HG02623 (cell line): Measurements from ENCODE around the gene C16orf74.

Source experiments
- ATAC-seq: cut with Tn5 transposase; IDR thresholded peaks from one replicate; pipeline ENCODE4 v1.9.1; 2021; ENCODE audit warnings: moderate library complexity; ENCODE audit not compliant: unreplicated experiment

C16orf74 gene

GRCh38 chr16:85720302-85720637 is 30.6 kb downstream of the C16orf74 start:
- ATAC-seq = no peak

- ATAC-seq = no peak
These were observed 31.1 kb downstream of the C16orf74 start for GRCh38 chr16:85719605-85720301.

- ATAC-seq = no peak
These were observed 32.2 kb downstream of the C16orf74 start for GRCh38 chr16:85718682-85719081.

GRCh38 chr16:85718153-85718477 is 32.8 kb downstream of the C16orf74 start:
- ATAC-seq = no peak

- no peak for ATAC-seq
These were observed 33.3 kb downstream of the C16orf74 start for GRCh38 chr16:85717393-85718152.

- ATAC-seq = no peak
These were observed 34.2 kb downstream of the C16orf74 start for GRCh38 chr16:85716680-85717038.

GRCh38 chr16:85716022-85716679 is 34.7 kb downstream of the C16orf74 start:
- ATAC-seq = no peak

GRCh38 chr16:85715169-85716021 is 35.5 kb downstream of the C16orf74 start:
- ATAC-seq = no peak

- ATAC-seq = no peak
These were observed 38.1 kb downstream of the C16orf74 start for GRCh38 chr16:85712801-85713200.

- ATAC-seq = no peak
These were observed 38.8 kb downstream of the C16orf74 start for GRCh38 chr16:85711982-85712587.

- ATAC-seq = no peak
These were observed 40.2 kb downstream of the C16orf74 start for GRCh38 chr16:85710732-85711131.

- ATAC-seq = no peak
These were observed 40.9 kb downstream of the C16orf74 start for GRCh38 chr16:85709766-85710585.

- no peak for ATAC-seq
These were observed 42.6 kb downstream of the C16orf74 start for GRCh38 chr16:85708338-85708737.

- ATAC-seq = no peak
These were observed 43.3 kb downstream of the C16orf74 start for GRCh38 chr16:85707528-85708095.

- ATAC-seq = no peak
These were observed 44.4 kb downstream of the C16orf74 start for GRCh38 chr16:85706449-85707034.

GRCh38 chr16:85704900-85705846 is 45.7 kb downstream of the C16orf74 start:
- ATAC-seq = no peak

GRCh38 chr16:85704011-85704410 is 46.9 kb downstream of the C16orf74 start:
- no peak for ATAC-seq

GRCh38 chr16:85699628-85700027 is 51.3 kb downstream of the C16orf74 start:
- no peak for ATAC-seq
